ENCODE data around the gene ABCC5. TPM values are rescaled to one million over a fixed set of nuclear protein-coding genes. Genes with fewer than 3 reads are reported as not detected.

ABCC5 gene
- total RNA-seq, 4 donors from 2014 or later, result 34.9 to 61.2 (median 45.0) TPM

DNA sequence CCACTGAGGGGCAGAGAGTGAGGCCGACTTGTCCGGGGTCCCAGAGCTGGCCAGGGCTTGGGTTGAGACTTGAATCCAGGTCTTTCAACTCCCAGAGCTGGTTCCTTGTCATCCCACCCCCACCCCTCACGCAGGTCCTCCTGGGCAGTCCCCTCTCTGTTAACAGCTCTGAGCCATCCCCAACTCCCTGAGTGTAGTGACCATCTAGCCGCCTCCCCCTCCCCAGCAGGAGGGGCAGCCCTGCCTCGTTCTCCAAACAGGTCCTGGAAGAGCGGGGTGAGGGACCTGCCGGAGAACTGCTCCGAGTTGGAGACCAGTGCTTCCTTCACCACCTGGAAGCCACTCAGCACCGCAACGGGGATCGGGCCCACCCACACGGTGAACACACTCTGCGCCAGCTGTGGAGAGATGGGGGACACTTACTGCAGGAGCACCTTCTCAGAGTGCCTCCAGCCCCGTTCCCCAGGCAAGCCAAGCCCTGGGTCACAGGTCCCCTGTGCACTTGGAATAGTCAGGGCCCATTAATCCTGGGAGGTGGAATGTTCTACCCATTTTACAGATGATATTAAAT lies 108.6 kb downstream of the ABCC5 start:
- DNase-seq (ENCODE audit: low spot score in 2 of 2), result no peak
- Histone ChIP-seq H3K4me1 (no peaks in the 10 kb centered on the region), H3K36me3 (no peaks in the 10 kb centered on the region), H3K27ac (no peak overlapping the region), H3K27me3 (no peaks in the 10 kb centered on the region), H3K9me3 (no peaks in the 10 kb centered on the region), H3K4me3 (no peak overlapping the region)
- 66 to 75% methylated on average over 14 of the region's 14 CpGs for WGBS, 2 donors
- no peak for TF ChIP-seq EP300 (IDR thresholded peaks at IDR 0.05)
- TF ChIP-seq, protein P1, sequence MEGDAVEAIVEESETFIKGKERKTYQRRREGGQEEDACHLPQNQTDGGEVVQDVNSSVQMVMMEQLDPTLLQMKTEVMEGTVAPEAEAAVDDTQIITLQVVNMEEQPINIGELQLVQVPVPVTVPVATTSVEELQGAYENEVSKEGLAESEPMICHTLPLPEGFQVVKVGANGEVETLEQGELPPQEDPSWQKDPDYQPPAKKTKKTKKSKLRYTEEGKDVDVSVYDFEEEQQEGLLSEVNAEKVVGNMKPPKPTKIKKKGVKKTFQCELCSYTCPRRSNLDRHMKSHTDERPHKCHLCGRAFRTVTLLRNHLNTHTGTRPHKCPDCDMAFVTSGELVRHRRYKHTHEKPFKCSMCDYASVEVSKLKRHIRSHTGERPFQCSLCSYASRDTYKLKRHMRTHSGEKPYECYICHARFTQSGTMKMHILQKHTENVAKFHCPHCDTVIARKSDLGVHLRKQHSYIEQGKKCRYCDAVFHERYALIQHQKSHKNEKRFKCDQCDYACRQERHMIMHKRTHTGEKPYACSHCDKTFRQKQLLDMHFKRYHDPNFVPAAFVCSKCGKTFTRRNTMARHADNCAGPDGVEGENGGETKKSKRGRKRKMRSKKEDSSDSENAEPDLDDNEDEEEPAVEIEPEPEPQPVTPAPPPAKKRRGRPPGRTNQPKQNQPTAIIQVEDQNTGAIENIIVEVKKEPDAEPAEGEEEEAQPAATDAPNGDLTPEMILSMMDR (IDR thresholded peaks at IDR 0.05), result no peak
- TF ChIP-seq POLR2A (IDR thresholded peaks at IDR 0.05), result no peak

- 53 to 72% methylated on average over 5 to 9 of the region's 16 CpGs for WGBS, 2 donors
- Histone ChIP-seq H3K27me3 (no peaks in the 10 kb centered on the region), H3K27ac (no peak overlapping the region), H3K9me3 (no peaks in the 10 kb centered on the region), H3K4me1 (no peaks in the 10 kb centered on the region), H3K4me3 (no peak overlapping the region), H3K36me3 (no peaks in the 10 kb centered on the region)
- TF ChIP-seq, protein P1 (IDR thresholded peaks at IDR 0.05), result no peak
- TF ChIP-seq POLR2A (IDR thresholded peaks at IDR 0.05) (no peak), EP300 (IDR thresholded peaks at IDR 0.05) (no peak)
- DNase-seq (ENCODE audit: low spot score in 2 of 2), result no peak
Observed at GRCh38 chr3:183907911-183908331, 109.8 kb downstream of the ABCC5 start.

DNA sequence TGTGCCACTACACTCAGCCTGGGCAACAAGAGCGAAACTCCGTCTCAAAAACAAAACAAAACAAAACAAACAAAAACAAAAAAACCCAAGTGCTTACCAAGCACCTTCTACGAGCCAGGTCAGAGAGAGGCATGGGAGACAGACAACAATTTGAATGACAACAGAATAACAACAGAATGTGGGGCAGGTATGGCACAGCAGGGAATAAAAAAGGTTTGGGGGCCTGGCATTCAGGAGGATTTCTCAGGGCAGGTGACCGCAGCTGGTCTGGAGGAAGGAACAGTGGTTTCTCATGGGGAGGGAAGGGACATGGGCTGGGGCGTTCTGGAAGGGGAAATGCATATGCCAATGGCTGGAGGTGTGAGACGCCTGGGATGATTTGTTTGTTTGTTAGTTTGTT lies 110.5 kb downstream of the ABCC5 start:
- H3K36me3 ChIP-seq, result no peaks in the 10 kb centered on the region
- no peak for DNase-seq (ENCODE audit: low spot score in 2 of 2)
- H3K4me1 ChIP-seq, result no peaks in the 10 kb centered on the region
- no peaks in the 10 kb centered on the region for H3K9me3 ChIP-seq
- no peak overlapping the region for H3K4me3 ChIP-seq
- no peak overlapping the region for H3K27ac ChIP-seq
- TF ChIP-seq, protein P1 (IDR thresholded peaks at IDR 0.05), result no peak
- TF ChIP-seq POLR2A (IDR thresholded peaks at IDR 0.05) (no peak), EP300 (IDR thresholded peaks at IDR 0.05) (no peak)
- no peaks in the 10 kb centered on the region for H3K27me3 ChIP-seq
- WGBS, 2 donors, result 61 to 68% methylated on average over 6 of the region's 6 CpGs

DNA sequence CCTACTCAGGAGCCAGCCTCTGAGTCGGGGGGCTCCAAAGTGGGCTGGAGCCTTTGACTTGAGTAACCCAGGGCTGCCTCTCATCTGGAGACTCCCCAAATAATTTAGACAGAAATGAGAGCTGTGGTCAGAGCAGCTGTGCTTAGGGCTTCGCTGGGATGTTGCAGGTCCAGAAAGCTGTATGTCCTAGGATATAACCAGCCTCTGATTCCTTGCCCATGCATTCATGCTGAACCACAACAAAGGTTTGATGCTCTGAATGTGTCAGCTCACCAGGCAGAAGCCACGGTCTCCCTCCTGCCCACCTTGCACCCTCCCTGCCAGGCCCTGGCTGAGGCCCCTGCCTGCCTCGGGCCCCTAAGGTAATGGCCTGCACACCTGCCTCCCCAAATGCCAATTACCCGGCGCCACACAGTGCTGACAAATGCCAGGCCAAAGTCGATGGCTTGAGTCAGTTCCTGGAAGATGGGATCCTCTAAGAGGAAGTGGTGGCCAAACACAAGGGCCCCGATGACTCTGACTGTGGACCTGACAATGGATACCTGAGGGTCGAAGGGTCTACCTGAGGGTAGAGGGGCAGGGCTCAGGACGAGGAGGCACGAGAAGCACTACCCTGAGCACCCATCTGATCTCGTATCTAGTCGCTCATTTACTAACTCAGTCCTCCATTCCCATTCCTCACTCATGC lies 111.3 kb downstream of the ABCC5 start:
- H3K27me3 ChIP-seq, result no peaks in the 10 kb centered on the region
- H3K27ac ChIP-seq, result no peak overlapping the region
- no peaks in the 10 kb centered on the region for H3K4me1 ChIP-seq
- TF ChIP-seq EP300 (IDR thresholded peaks at IDR 0.05) (no peak), POLR2A (IDR thresholded peaks at IDR 0.05) (no peak)
- TF ChIP-seq, protein P1 (IDR thresholded peaks at IDR 0.05), result no peak
- WGBS, 2 donors, result 79 to 85% methylated on average over 11 to 12 of the region's 13 CpGs
- H3K9me3 ChIP-seq, result no peaks in the 10 kb centered on the region
- no peak overlapping the region for H3K4me3 ChIP-seq
- H3K36me3 ChIP-seq, result no peaks in the 10 kb centered on the region
- DNase-seq (ENCODE audit: low spot score in 2 of 2), result no peak

All from tibial nerve (tissue), 4 donors.